GM19467 (cell line): ENCODE results near the gene GATAD1.
"Not testable (repeated sequence)": the region's sequence is repeated elsewhere in the genome, so short reads cannot be mapped to it uniquely, and the experiment has no call there.

Source experiments
- ATAC-seq: cut with Tn5 transposase; IDR thresholded peaks from one replicate; pipeline ENCODE4 v1.9.1; 2021; ENCODE audit warnings: mild to moderate bottlenecking, moderate library complexity; ENCODE audit not compliant: unreplicated experiment

Gene GATAD1, protein sequence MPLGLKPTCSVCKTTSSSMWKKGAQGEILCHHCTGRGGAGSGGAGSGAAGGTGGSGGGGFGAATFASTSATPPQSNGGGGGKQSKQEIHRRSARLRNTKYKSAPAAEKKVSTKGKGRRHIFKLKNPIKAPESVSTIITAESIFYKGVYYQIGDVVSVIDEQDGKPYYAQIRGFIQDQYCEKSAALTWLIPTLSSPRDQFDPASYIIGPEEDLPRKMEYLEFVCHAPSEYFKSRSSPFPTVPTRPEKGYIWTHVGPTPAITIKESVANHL

DNA sequence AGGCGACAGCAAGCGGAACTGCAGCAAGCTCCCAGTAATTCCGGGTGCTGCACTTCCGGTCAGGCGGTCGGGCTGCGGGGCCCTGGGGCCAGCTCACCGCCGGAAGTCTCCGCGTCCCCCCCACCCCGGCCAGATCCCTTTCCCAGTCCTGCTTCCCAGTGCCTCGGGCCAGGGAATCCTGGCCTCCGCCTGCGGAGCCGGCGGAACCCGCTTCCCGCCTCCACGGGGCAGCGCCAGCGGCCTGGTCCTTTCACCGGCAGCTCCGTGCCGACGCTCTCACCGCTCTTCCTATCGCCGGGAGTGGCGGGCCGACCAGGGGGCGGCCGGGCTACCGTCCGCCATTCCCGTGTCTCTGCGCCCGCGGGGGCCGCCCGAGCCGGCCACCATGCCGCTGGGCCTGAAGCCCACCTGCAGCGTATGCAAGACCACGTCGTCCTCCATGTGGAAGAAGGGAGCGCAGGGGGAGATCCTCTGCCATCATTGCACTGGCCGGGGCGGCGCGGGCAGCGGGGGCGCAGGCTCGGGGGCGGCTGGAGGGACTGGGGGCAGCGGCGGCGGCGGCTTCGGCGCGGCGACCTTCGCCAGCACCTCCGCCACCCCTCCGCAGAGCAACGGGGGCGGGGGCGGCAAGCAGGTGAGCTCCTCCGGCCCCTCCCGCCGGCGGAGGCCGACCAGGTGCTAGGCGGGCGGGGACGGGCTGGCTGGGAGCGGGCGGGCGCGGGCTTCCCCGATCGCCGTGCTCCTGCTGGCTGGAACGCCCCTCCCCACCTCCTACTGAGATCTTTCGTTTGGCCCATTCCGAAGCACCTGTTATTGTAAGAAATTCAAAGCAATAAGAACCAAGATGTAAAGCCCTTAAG, at the start of gene GATAD1:
Gene GATAD1, plus strand, starts transcription at position 138 of the 860 bp plus-strand sequence. Its CDS starts 248 bp downstream, at position 386.
- ATAC-seq: peak; percentile 91

DNA sequence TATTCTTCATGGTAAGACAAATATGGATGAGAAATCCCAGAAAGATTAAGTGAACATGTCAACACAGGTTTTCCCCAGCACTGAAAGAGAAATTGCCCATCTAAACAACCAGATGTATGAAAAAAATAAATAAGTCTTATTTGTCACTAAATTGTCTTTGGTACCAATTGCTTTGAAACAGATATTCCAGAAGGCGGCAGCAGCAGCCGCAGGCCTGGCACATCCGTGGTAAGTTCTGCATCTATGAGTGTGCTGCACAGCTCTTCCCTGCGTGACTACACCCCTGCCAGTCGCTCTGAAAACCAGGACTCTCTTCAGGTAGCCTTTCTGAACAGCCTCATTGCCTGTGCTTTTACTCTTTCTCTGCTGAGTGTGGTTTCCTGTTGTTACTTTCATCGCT, 49.7 kb upstream of the GATAD1 start:
- ATAC-seq: no peak

DNA sequence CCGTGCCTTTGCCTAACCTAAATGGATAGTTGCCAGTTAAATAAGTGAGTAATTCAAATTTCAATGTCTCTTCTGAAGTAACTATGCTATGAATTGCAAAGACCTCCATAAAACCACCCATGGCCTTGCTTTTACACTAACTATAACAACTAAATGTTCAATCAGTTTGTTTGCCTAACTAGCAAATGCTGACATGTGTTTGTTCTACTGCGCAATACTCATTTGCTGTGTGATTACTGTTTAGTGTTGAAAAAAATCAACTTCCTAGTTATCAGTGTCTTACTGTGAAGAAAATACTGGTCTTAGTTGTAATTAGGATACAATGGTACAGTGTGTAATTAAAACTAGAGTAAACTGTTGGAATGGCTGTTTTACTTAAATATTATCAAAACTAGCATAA, 47.3 kb upstream of the GATAD1 start:
- no peak for ATAC-seq

DNA sequence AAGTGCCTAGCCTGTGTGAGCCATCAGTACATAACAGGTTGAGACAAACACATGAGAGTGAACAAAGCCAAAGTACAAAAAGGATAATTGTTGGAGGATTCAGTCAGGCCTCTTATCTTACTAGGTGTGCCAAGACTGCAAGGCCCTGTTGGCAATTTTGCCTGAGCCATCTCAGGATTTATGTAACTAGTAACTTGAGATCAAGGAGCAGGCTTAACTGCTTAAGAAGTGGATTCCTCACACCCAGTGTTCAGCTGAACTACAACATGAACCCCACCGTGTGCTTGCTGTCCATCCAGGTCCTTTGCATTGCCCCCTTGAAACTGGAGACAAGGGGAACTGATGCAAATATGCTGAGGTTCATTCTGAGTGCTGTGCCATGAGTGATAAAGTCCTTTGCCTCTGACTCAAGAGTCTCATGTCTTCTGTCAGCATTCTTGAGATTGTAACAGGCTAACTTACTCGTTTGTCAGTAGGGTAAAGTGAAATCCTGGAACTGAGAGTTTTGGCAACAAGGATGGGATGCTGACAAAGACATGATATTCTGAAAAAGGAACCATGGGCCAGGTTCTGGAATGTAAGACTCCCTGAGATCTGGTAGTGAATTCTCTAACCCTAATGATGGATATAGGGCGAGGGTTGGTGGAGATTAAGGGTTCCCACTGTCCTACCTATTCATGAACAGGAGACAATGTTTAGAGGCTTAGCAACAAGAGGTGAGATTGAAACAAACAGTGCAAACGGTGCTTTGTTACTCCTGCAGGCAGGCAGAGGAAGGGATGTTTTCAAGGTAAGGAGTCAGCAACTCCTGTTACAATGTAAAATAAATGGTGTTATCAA, 44.1 kb upstream of the GATAD1 start:
- no peak for ATAC-seq

DNA sequence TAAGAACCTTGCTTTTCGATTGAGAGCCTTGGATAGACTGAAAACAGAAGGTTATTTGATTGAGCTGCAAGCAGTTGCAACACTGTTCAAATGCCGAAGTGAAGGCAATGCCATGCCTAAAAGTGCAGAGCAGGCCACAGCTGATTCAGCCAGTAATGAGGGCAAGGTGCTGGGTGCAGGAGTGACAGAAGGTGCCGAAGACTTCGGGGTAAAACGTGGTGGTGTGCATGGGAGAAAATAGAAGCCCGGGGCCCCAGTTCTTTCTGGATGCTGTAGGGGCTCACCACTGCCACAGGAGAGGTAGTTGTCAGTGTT, 43.6 kb upstream of the GATAD1 start:
- ATAC-seq: no peak

DNA sequence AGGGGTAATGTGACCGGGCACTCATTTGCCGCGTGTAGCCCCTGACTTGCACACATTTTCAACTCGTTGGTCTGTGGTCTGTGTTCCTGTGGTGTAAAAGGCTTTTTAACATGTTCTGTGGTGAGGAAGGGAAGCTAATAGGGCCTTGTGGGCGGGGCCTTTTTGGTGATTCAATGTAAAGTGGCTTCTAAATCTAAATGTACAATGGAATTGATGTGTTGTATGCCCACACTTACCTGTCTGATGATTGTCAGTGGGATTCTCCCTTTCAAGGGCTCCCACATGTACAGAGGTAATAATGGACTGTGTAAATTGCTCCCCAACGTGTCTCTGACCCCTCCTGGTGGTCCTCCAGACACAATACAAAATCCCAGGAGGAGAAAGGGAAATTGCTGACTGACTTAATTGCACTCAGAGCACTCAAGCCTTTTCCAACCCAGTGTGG, 43.1 kb upstream of the GATAD1 start:
- no peak for ATAC-seq

DNA sequence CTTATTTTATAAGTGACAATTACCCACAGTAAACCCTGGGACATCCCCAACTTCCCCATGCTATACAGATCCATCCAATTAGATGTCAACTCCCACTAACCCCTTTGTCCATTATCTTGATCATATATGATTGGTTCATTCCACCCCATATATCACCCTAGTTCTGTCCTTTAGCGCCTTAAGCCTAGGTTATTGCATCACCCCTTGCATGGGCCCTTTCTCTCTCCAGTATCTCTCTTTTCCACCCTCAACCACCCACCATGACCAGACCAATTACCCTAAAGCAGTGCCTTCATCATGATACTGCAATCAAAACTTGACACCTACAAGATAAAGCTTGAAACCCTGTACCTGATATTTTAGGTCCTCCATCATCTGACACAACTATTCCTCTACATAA, 37.9 kb upstream of the GATAD1 start:
- ATAC-seq: no peak

DNA sequence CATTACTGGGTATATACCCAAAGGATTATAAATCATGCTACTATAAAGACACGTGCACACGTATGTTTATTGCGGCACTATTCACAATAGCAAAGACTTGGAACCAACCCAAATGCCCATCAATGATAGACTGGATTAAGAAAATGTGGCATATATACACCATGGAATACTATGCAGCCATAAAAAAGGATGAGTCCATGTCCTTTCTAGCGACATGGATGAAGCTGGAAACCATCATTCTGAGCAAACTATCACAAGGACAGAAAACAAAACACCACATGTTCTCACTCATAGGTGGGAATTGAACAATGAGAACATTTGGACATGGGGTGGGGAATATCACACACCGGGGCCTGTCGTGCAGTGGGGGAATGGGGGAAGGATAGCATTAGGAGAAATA, 37.1 kb upstream of the GATAD1 start:
- ATAC-seq: not testable (repeated sequence)

DNA sequence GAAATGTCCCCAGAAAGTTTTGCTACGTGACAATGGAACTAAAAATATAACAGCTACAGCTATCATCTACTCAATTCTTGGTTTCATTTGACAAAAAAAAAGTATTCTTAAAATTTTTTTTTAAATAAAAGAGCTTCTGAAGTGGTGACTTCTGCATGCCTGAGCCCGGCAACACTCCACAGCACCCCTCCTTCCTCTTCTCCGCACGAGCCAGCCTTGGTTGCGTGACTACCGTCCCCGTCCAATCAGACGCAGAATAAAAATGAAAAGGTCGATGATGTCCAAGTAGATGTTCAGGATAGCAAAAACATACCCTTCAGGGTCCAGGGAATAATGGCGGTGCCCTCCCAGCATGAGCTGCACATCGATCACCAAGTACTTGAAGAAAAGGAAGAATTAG, 34.5 kb upstream of the GATAD1 start:
- no peak for ATAC-seq

DNA sequence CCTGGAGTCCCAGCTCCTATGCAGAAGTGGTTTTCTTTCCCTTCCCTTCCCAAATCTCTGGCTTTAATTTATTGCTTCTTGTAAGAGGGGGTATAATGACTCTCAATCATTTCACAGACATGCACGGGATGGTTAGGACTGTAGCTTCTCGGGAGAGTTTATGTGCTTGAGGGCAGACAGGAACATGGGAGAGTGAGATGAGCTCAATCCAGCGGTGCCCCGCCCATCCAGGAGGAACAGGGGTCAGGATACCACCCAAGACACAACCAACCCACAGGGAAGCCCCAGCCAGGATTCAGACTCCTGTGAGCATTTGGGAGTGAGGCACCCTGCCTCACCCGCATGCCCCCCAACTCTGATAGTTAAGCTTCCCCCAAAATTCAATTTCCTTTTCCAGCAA, 33.7 kb upstream of the GATAD1 start:
- no peak for ATAC-seq

DNA sequence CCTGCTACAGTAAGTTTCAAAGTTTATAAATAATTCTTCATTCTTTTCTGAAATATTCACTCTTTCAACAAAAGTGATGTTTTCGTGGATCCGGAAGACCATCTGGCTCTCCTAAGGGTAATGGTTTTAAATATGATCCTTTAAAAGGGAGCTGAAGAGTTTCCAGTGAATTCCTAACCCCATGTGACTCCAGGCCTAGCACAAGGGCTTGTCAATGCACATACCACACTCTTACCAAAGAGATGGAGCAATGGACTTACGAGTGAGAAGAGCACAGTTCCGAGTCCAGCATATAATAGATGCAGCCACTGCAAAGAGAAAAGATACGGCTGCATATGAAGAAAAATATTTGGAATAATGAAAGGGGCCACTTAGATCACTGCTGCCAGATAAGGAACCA, 32.1 kb upstream of the GATAD1 start:
- no peak for ATAC-seq

DNA sequence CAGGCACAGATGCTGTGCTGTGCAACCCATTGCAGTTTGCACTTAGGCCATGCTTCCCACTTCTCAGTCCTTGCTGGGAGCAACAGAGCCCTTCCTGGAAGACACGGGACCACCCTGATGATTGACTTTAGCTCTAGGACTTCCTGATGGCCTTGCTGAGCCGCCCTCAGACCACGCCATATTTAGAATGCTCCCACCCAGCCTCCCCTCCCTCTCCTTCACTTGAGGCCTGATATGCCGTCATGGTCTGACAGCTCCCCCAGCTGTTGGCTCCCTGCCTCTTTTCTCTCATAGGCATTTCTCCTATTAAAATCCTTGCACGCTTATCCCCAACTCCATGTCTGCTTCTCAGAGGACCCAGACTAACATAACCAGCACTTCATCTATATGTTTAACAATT, 29.4 kb upstream of the GATAD1 start:
- no peak for ATAC-seq

DNA sequence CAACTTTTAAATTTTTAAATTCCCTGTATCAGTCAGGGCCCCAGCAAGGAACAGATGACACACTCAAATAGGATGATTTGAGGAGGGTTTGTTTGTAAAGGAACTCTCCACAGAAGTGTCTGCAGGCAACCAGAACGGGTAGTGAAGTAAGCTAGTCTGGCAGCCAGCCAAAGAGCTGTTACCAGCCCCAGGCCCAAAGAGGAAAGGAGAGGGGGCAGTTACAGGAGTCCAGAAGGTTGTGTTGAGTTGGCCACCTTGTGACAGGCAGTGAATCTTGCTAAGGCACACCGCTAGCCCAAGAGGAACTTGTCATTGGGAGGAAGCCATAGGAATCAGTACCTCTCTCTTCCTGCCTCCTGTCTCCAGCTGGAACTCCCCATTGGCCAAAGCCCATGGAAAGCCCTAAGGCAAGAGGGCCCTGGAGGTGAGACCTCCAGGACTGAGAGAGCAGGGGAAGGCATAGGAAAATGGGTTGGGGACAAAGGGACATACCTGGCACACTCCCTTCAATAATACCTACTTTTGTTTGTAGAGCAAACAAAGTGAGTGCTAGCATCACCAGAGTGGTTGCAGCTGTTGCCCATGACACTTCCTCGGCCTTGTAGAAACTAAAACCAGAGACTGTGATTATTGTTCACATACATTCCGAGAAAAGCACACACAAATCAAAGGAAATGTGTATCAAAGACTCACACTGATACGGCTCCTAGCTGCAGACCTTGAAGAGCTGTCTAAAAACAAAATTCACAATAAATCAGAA, 25.4 kb upstream of the GATAD1 start:
- ATAC-seq: no peak

DNA sequence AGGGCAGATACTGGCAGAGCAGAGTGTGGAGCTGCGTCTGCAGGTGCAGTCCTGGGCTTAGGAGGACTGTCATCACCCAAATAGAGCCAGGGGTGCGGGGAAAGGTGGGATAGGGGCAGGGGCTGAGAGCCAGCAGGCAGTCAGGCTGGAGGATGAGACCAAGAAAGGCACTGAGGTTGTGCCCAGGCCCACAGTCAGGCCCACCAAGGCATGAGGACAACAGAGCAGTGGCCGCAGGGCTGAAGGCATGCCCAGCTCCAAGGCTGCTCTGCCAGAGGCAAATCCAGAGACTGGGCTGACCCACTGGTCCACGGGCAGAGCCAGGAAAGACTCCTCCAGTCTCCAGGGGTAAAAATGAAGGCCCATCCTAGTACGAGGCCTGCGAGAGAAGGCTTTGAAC, 24.4 kb upstream of the GATAD1 start:
- no peak for ATAC-seq

DNA sequence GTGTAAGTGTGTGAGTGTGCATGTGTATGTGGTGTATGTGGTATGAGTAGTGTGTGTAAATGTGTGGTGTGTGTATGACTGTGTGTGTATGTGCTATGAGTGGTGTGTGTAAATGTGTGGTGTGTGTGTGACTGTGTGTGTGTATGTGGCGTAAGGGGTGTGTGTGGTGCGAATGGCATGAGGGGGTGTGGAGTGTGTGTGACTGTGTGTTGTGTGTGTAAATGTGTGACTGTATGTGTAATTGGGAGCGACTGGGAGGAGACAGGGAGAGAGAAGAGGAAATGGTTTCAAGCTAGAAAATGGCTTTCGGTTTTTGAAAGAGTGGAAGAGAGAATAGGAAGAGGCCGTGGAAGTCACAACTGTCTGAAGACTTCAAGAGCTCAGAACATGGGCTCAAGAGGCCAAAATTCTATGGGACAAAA, 23.6 kb upstream of the GATAD1 start:
- no peak for ATAC-seq

DNA sequence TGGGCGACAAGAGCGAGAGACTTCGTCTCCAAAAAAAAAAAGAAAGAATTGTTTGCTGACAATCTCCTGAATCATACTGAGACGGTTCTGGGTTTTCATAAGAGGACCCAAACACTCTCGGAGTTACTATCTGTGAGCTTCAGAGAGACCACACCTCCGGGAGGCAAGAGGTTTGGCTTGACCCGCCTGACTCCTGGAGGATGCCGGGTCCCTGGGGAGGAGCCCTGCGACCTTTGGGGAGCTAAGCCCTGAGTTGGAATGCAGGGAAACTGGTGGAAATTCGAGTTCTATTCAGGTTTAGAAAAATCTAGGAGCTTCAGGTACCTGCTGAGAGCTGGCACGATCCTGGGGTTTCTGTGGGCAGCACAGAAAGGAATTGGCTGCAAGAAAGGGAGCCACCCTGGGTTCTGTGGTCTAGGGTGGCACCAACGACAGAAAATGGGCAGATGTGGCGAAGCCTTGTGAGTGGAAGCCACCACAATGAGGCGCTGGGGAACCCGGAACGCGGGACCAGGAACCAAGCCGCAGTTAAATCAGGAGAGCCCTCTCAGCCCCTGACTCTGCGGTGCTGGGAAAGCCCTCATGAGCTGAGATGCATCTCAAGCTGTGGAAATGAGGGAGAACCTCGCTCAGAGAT, 21.9 kb upstream of the GATAD1 start:
- ATAC-seq: no peak

DNA sequence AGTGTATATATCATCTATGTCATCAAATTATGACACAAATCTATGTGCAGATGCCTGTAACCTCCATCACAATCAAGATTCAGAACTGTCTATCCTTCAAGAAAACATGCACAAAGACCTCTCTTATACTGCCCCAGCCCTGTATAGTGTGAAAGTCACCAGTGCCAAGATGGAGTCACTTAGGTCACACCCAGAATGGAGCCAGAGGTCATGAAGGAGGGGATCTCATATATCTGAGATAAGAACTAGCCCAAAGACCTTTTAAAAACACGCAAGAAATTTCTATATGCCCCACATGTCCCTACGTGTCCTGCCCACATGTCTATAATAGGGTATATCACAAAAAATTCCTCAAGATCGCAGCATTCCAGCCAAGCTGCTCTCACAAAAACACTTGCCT, 20.1 kb upstream of the GATAD1 start:
- no peak for ATAC-seq

DNA sequence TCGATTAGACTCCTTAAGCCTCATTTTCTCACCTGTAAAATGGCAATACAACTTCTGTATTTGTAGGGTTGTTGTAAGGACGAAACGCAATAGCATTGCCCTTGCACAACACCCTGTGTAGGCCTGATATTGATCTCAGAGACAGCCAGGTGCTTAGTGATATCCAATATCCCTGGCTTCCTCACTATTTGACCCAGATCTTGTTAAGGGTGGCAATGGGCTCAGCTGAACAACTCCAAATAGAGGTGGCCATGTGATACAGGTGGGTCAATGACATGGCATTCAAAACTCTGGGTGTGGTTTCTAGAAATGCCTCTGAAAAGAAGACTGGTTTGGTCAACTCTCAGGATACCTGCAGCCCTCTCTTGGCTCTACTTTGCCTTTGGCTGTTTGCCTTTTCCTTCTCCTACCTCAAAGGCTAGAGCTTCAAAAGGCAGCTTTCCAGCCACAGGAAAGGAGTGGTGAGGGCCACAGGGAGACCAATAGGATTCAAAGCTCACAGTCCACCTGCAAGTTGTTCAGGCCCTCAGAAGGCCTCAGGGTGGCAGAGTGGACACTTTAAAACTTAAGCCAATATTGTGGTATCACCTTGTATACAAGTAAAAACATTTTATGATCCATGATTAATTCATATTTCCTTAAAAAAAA, 14.9 kb upstream of the GATAD1 start:
- no peak for ATAC-seq

DNA sequence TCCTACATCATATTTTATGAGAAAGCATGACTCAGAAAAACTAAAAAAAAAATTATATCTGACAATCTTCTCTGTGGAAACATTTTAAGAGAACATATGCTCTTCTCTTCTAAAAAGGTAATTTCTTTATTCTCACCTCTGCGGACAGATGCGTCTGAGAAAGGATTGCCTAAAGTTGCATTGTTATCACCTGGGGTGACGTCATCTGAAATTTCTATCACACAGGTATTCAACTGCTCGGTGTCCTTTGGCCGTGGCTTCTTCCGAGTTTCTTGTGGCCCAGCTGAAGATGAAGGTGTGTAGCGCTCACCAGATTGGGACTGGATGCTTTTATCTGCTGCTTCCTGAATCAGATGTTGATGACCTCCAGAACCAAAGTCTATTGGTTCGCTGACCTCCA, 14.3 kb upstream of the GATAD1 start:
- ATAC-seq: no peak

DNA sequence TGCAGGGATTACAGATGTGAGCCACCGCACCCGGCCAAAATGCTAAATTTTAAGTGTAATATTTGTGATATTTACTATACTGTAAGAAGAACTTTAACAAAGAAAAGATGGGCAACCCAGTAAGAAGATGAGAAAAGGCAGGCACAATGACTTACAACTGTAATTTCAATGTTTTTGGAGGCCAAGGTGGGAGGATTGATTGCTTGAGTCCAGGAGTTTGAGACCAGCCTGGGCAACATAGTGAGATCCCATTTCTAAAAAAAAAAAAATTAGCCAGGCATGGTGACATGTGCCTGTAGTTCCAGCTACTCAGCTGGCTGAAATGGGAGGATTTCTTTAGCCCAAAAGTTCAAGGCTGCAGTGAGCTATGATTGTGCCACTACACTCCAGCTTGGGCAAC, 11.7 kb upstream of the GATAD1 start:
- ATAC-seq: no peak
